BJ (cell line): Measurements from ENCODE around the gene RANBP10. TPM values are rescaled to one million over a fixed set of nuclear protein-coding genes. Genes with fewer than 3 reads are reported as not detected.

Experiments used
- CTCF ChIA-PET: fragments of 350-600 bp; formaldehyde crosslinking; extraction: SDS; loops from one replicate; lab custom pipeline; 2021; ENCODE audit warnings: antibody characterized with exemption, inconsistent platforms; lab: Yijun Ruan, JAX
- POLR2A ChIA-PET: fragments of 300-600 bp; sonication (Branson Sonifier 250); formaldehyde crosslinking; extraction: SDS; loops from one replicate; lab custom pipeline; 2021; ENCODE audit warnings: antibody characterized with exemption; lab: Charles Lee
- DNase-seq: peaks from one replicate; pipeline ENCODE4 v3.0.0-alpha.2; 2011; ENCODE audit warnings: low read depth
- H3K27me3 ChIP-seq: 2 replicates; pipeline ENCODE4 v1.6.0; 2011; ENCODE audit warnings: low read length; ENCODE audit not compliant: control insufficient read depth, insufficient read depth
- H3K36me3 ChIP-seq: 2 replicates; pipeline ENCODE4 v1.5.1; 2011; ENCODE audit warnings: low read length; ENCODE audit not compliant: control insufficient read depth, insufficient read depth
- H3K4me3 ChIP-seq: 2 replicates; pipeline ENCODE4 v1.5.1; 2011; ENCODE audit warnings: low read depth, mild to moderate bottlenecking, control low read depth, low read length
- CTCF ChIP-seq: IDR thresholded peaks from 2 replicates; pipeline ENCODE4 v1.5.1; 2011; ENCODE audit warnings: low read depth, mild to moderate bottlenecking, control low read depth, inconsistent platforms, low read length, moderate library complexity; ENCODE audit not compliant: insufficient read depth
- polyA plus RNA-seq: library from polyadenylated mRNA; depleted of rRNA; stranded (reverse); fragments of >200 nt; gene quantifications from 2 replicates; pipeline ENCODE4 v1.2.3, GENCODE V29; 2011

The RANBP10 gene
- polyA plus RNA-seq, 1 experiment = 17.6 TPM

GRCh38 chr16:67750466-67750865, 55.9 kb downstream of the RANBP10 start:
- ChIA-PET CTCF (interaction anchor here (0.6 to 2.5 kb wide), 3 partner anchors 27 to 66 kb away, joined by 4 to 7 read pairs (median 6); no protein-coding TSS in a partner anchor), POLR2A (interaction anchor here (0.6 kb wide), 1 partner anchor 20 kb away, joined by 4 read pairs; no protein-coding TSS in a partner anchor)
- no peak overlapping the region for H3K4me3 ChIP-seq
- H3K27me3 ChIP-seq = no peaks in the 10 kb centered on the region
- peaks cover 4% of the 10 kb centered on the region; the same call in 1 of the 2 replicates for H3K36me3 ChIP-seq
- DNase-seq = no peak
- TF ChIP-seq CTCF = no peak

- H3K27me3 ChIP-seq = no peaks in the 10 kb centered on the region
- no peak for TF ChIP-seq CTCF
- DNase-seq = no peak
- ChIA-PET POLR2A (no interaction called here), CTCF (interaction anchor here (1.5 to 2.5 kb wide), 2 partner anchors 7 to 67 kb away, joined by 4 to 7 read pairs; no protein-coding TSS in a partner anchor)
- H3K36me3 ChIP-seq = peaks cover 4% of the 10 kb centered on the region; the same call in 1 of the 2 replicates
- no peak overlapping the region for H3K4me3 ChIP-seq
These were observed 56.8 kb downstream of the RANBP10 start for GRCh38 chr16:67749436-67750078.

- no peak overlapping the region for H3K4me3 ChIP-seq
- ChIA-PET CTCF (interaction anchor here (1.5 to 2.5 kb wide), 2 partner anchors 8 to 68 kb away, joined by 4 to 7 read pairs; no protein-coding TSS in a partner anchor), POLR2A (no interaction called here)
- no peaks in the 10 kb centered on the region for H3K27me3 ChIP-seq
- H3K36me3 ChIP-seq = peaks cover 4% of the 10 kb centered on the region; the same call in 1 of the 2 replicates
- TF ChIP-seq CTCF = no peak
- DNase-seq = no peak
These were observed 57.5 kb downstream of the RANBP10 start for GRCh38 chr16:67748834-67749233.

- no peak for DNase-seq
- CTCF ChIA-PET = no interaction called here
- no peaks in the 10 kb centered on the region for H3K27me3 ChIP-seq
- POLR2A ChIA-PET = no interaction called here
- no peak for TF ChIP-seq CTCF
- no peak overlapping the region for H3K4me3 ChIP-seq
- H3K36me3 ChIP-seq = peaks cover 16% of the 10 kb centered on the region
These were observed 59.5 kb downstream of the RANBP10 start for GRCh38 chr16:67746846-67747245.

GRCh38 chr16:67741118-67741517, 65.2 kb downstream of the RANBP10 start:
- ChIA-PET POLR2A (no interaction called here), CTCF (interaction anchor here (1.0 kb wide), 1 partner anchor 16 kb away, joined by 3 read pairs; no protein-coding TSS in a partner anchor)
- no peak for TF ChIP-seq CTCF
- H3K27me3 ChIP-seq = no peaks in the 10 kb centered on the region
- peaks cover 18% of the 10 kb centered on the region for H3K36me3 ChIP-seq
- DNase-seq = no peak
- H3K4me3 ChIP-seq = no peak overlapping the region
